Activated CD8-positive, alpha-beta T cell treated with anti-CD3 and anti-CD28 coated beads for 36 hours (primary cell): ENCODE measurements around the gene CDC20B. TPM values are rescaled to one million over a fixed set of nuclear protein-coding genes. Genes with fewer than 3 reads are reported as not detected.
A peak's percentile ranks its signal among the peaks of the same experiment; 100 is the strongest.

Experiments
- ATAC-seq: fragments of 200-7000 bp; cut with Tn5 transposase; one replicate; pipeline ENCODE4 v1.10.0; 2021; ENCODE audit warnings: mild to moderate bottlenecking, moderate library complexity
- CTCF ChIA-PET: fragments of 350-600 bp; sonication (Branson Sonifier 250); formaldehyde crosslinking; loops from one replicate; lab custom pipeline; 2021; ENCODE audit warnings: antibody characterized with exemption; lab: Charles Lee
- POLR2A ChIA-PET: fragments of 350-600 bp; sonication (Branson Sonifier 250); formaldehyde crosslinking; loops from one replicate; lab custom pipeline; 2021; ENCODE audit warnings: antibody characterized with exemption; lab: Charles Lee
- DNase-seq: peaks from one replicate; pipeline ENCODE4 v3.0.0-alpha.2; 2020
- H3K27ac Mint-ChIP-seq: one replicate; pipeline ENCODE4 v1.8.0; 2021; ENCODE audit warnings: mild to moderate bottlenecking, mixed read lengths
- H3K27me3 Mint-ChIP-seq: one replicate; pipeline ENCODE4 v1.8.0; 2021; ENCODE audit warnings: mixed read lengths
- H3K36me3 Mint-ChIP-seq: one replicate; pipeline ENCODE4 v1.8.0; 2021; ENCODE audit warnings: low read depth, mixed read lengths
- H3K4me1 Mint-ChIP-seq: one replicate; pipeline ENCODE4 v1.8.0; 2021; ENCODE audit warnings: low read depth, mixed read lengths
- H3K4me3 Mint-ChIP-seq: one replicate; pipeline ENCODE4 v1.8.0; 2021; ENCODE audit warnings: mild to moderate bottlenecking, moderate library complexity, mixed read lengths
- H3K9me3 Mint-ChIP-seq: one replicate; pipeline ENCODE4 v1.8.0; 2021; ENCODE audit warnings: mixed read lengths
- CTCF ChIP-seq: fragments of 200-600 bp; IDR thresholded peaks from one replicate; pipeline ENCODE4 v1.8.0; 2022; ENCODE audit warnings: antibody characterized with exemption, mild to moderate bottlenecking
- intact Hi-C: fragments of 100-400 bp; cut with micrococcal nuclease; formaldehyde crosslinking; loops from one replicate; pipeline ENCODE4 v1.10.0; 2022
- total RNA-seq, 2 experiments: library from RNA; stranded (reverse); gene quantifications; one replicate each; pipeline ENCODE4 v1.2.3, GENCODE V29; 2021

Gene CDC20B
- total RNA-seq, result not detected

- H3K4me3 Mint-ChIP-seq, result peak within 1 kb of the TSS; percentile 83
Observed at GRCh38 chr5:55172937-55173686, at the start of gene CDC20B. Gene CDC20B (minus strand): TSS chr5:55173177. CDS start chr5:55173000, 177 bp downstream.

GRCh38 chr5:55222092-55222984, 49.4 kb upstream of the CDC20B start:
- Mint-ChIP-seq H3K4me3 (peak overlapping the region; percentile 24), H3K27me3 (peaks cover 71% of the 10 kb centered on the region), H3K27ac (no peak overlapping the region), H3K4me1 (peaks cover 27% of the 10 kb centered on the region), H3K9me3 (no peaks in the 10 kb centered on the region), H3K36me3 (peaks cover 2% of the 10 kb centered on the region)
- ATAC-seq (no peak), DNase-seq (no peak)
- intact Hi-C loops, result no loop called here
- TF ChIP-seq CTCF, result no peak
- CTCF ChIA-PET, result interaction anchor here (1.7 to 2.0 kb wide), 2 partner anchors 10 to 51 kb away, joined by 7 to 9 read pairs; no protein-coding TSS in a partner anchor
- POLR2A ChIA-PET, result no interaction called here

More at GRCh38 chr5:55172937-55173686, at the start of gene CDC20B:
- H3K27me3 Mint-ChIP-seq, result peaks cover 52% of the 10 kb centered on the region
- ChIA-PET POLR2A (interaction anchor here (1.2 kb wide), 1 partner anchor 78 kb away, joined by 3 read pairs; no protein-coding TSS in a partner anchor), CTCF (interaction anchor here (0.7 to 3.8 kb wide), 14 partner anchors 11 to 519 kb away, joined by 3 to 51 read pairs (median 4); partner anchors contain the start of genes CCNO, DHX29, GPX8 and MCIDAS)
- H3K4me1 Mint-ChIP-seq, result peaks cover 35% of the 10 kb centered on the region
- H3K36me3 Mint-ChIP-seq, result no peaks in the 10 kb centered on the region
- intact Hi-C loops, result loop anchor here (5.0 kb wide), 3 partner anchors 59 to 519 kb away; partner anchors contain the start of genes CCNO, DHX29 and MTREX
- no peak for TF ChIP-seq CTCF
- ATAC-seq (peak; percentile 90), DNase-seq (peak; percentile 83)
- no peaks in the 10 kb centered on the region for H3K9me3 Mint-ChIP-seq
- no peak within 1 kb of the TSS for H3K27ac Mint-ChIP-seq

GRCh38 chr5:55220433-55221185, 47.6 kb upstream of the CDC20B start:
- H3K4me3 Mint-ChIP-seq, result peak overlapping the region; percentile 63
- intact Hi-C loops, result no loop called here
- no peak for TF ChIP-seq CTCF
- ChIA-PET POLR2A (no interaction called here), CTCF (interaction anchor here (1.3 to 2.0 kb wide), 6 partner anchors 8 to 471 kb away, joined by 3 to 9 read pairs (median 5); no protein-coding TSS in a partner anchor)
- ATAC-seq (peak; percentile 46), DNase-seq (peak; percentile 36)
- no peak overlapping the region for H3K27ac Mint-ChIP-seq
- peaks cover 25% of the 10 kb centered on the region for H3K4me1 Mint-ChIP-seq
- peaks cover 66% of the 10 kb centered on the region for H3K27me3 Mint-ChIP-seq
- H3K36me3 Mint-ChIP-seq, result peaks cover 2% of the 10 kb centered on the region
- H3K9me3 Mint-ChIP-seq, result no peaks in the 10 kb centered on the region

- no peaks in the 10 kb centered on the region for H3K9me3 Mint-ChIP-seq
- ChIA-PET POLR2A (no interaction called here), CTCF (interaction anchor here (1.3 to 1.8 kb wide), 3 partner anchors 9 to 43 kb away, joined by 3 to 5 read pairs (median 5); no protein-coding TSS in a partner anchor)
- TF ChIP-seq CTCF, result no peak
- peaks cover 2% of the 10 kb centered on the region for H3K36me3 Mint-ChIP-seq
- no peak for DNase-seq
- ATAC-seq, result no peak
- intact Hi-C loops, result no loop called here
- peaks cover 25% of the 10 kb centered on the region for H3K4me1 Mint-ChIP-seq
- H3K27me3 Mint-ChIP-seq, result peaks cover 57% of the 10 kb centered on the region
- no peak overlapping the region for H3K4me3 Mint-ChIP-seq
- no peak overlapping the region for H3K27ac Mint-ChIP-seq
Observed at GRCh38 chr5:55219770-55220169, 46.8 kb upstream of the CDC20B start.
